Measurements from ENCODE around the gene LDHAL6B.

GRCh38 chr15:59221511-59222505, 15.2 kb downstream of the LDHAL6B start:
- TF ChIP-seq, protein P1, sequence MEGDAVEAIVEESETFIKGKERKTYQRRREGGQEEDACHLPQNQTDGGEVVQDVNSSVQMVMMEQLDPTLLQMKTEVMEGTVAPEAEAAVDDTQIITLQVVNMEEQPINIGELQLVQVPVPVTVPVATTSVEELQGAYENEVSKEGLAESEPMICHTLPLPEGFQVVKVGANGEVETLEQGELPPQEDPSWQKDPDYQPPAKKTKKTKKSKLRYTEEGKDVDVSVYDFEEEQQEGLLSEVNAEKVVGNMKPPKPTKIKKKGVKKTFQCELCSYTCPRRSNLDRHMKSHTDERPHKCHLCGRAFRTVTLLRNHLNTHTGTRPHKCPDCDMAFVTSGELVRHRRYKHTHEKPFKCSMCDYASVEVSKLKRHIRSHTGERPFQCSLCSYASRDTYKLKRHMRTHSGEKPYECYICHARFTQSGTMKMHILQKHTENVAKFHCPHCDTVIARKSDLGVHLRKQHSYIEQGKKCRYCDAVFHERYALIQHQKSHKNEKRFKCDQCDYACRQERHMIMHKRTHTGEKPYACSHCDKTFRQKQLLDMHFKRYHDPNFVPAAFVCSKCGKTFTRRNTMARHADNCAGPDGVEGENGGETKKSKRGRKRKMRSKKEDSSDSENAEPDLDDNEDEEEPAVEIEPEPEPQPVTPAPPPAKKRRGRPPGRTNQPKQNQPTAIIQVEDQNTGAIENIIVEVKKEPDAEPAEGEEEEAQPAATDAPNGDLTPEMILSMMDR (optimal IDR thresholded peaks at IDR 0.05 in 1 of 3, IDR thresholded peaks at IDR 0.05 in 1 of 3, conservative IDR thresholded peaks at IDR 0.05 in 1 of 3; ENCODE audit: extremely low read depth in 1 of 3, insufficient read depth in 2 of 3, low read length in 3 of 3), result no peak
- no peak for TF ChIP-seq EZH2 (IDR thresholded peaks at IDR 0.05; ENCODE audit: low read length)

Measured in keratinocyte (primary cell).